Type B pancreatic cell (in vitro differentiated cells): ENCODE data around the gene CFHR5. TPM values are rescaled to one million over a fixed set of nuclear protein-coding genes. Genes with fewer than 3 reads are reported as not detected.

Experiments used
- DNase-seq: peaks from one replicate; pipeline ENCODE4 v3.0.0; 2021; ENCODE audit warnings: mixed read lengths; ENCODE audit not compliant: unreplicated experiment; ENCODE audit errors: extremely low spot score
- H3K27ac Mint-ChIP-seq: 2 replicates; pipeline ENCODE4 v1.8.0; 2021; ENCODE audit warnings: mild to moderate bottlenecking, mixed read lengths
- H3K27me3 Mint-ChIP-seq: 2 replicates; pipeline ENCODE4 v1.8.0; 2021; ENCODE audit warnings: mixed read lengths
- H3K36me3 Mint-ChIP-seq: 2 replicates; pipeline ENCODE4 v1.8.0; 2021; ENCODE audit warnings: mixed read lengths
- H3K4me1 Mint-ChIP-seq: one replicate; pipeline ENCODE4 v1.8.0; 2021; ENCODE audit warnings: mixed read lengths; ENCODE audit not compliant: unreplicated experiment
- H3K4me3 Mint-ChIP-seq: 2 replicates; pipeline ENCODE4 v1.8.0; 2021; ENCODE audit warnings: mild to moderate bottlenecking, mixed read lengths
- H3K9me3 Mint-ChIP-seq: 2 replicates; pipeline ENCODE4 v1.8.0; 2021; ENCODE audit warnings: mixed read lengths
- total RNA-seq: library from RNA; stranded (reverse); gene quantifications from 2 replicates; pipeline ENCODE4 v1.2.1, GENCODE V29; 2021; ENCODE audit warnings: low replicate concordance
- TF ChIP-seq, protein P1 (sequence below): fragments of 200-600 bp; sonication (generic); conservative IDR thresholded peaks from 2 replicates; pipeline ENCODE4 v1.5.0; 2021; ENCODE audit warnings: antibody characterized with exemption, mild to moderate bottlenecking

Gene CFHR5
- total RNA-seq, 1 donor from 2014 or later: not detected

DNA sequence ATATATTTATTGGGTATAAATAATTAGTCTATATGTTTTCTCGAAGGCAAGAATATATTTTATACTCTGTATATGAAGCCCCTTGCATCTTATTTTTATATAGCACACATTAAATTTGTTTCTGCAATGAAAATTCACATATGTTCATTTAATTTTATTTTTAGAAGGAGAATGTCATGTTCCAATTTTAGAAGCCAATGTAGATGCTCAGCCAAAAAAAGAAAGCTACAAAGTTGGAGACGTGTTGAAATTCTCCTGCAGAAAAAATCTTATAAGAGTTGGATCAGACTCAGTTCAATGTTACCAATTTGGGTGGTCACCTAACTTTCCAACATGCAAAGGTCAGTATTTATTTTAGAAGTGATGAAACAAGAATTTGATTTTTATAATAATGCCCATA, 16.6 kb downstream of the CFHR5 start:
- no peaks in the 10 kb centered on the region for H3K27me3 Mint-ChIP-seq
- H3K9me3 Mint-ChIP-seq: no peaks in the 10 kb centered on the region
- H3K4me3 Mint-ChIP-seq: no peak overlapping the region
- DNase-seq: no peak
- no peaks in the 10 kb centered on the region for H3K36me3 Mint-ChIP-seq
- H3K27ac Mint-ChIP-seq: no peak overlapping the region
- TF ChIP-seq, protein P1, sequence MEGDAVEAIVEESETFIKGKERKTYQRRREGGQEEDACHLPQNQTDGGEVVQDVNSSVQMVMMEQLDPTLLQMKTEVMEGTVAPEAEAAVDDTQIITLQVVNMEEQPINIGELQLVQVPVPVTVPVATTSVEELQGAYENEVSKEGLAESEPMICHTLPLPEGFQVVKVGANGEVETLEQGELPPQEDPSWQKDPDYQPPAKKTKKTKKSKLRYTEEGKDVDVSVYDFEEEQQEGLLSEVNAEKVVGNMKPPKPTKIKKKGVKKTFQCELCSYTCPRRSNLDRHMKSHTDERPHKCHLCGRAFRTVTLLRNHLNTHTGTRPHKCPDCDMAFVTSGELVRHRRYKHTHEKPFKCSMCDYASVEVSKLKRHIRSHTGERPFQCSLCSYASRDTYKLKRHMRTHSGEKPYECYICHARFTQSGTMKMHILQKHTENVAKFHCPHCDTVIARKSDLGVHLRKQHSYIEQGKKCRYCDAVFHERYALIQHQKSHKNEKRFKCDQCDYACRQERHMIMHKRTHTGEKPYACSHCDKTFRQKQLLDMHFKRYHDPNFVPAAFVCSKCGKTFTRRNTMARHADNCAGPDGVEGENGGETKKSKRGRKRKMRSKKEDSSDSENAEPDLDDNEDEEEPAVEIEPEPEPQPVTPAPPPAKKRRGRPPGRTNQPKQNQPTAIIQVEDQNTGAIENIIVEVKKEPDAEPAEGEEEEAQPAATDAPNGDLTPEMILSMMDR: no peak
- H3K4me1 Mint-ChIP-seq: no peaks in the 10 kb centered on the region

DNA sequence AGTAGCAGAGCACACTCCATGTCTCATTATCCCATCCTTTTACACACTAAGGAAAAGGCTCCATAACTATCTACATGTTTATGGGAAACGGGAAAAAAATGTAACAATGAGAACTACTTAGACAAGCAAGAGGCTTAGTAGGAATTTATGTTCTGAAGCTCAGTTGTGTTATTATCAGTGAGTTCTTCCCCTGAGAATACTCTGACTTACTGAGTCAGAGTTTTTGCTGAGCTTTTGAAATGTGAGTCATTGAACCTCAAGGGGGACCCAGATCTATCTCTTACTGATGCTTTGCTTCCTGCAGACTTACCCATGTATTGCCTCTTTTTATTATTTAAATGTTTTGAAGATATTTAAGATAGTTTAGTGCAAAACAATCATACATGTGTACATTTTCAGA, 20.1 kb downstream of the CFHR5 start:
- Mint-ChIP-seq H3K4me1 (no peaks in the 10 kb centered on the region), H3K4me3 (no peak overlapping the region), H3K36me3 (no peaks in the 10 kb centered on the region), H3K27ac (no peak overlapping the region), H3K27me3 (no peaks in the 10 kb centered on the region), H3K9me3 (no peaks in the 10 kb centered on the region)
- DNase-seq: no peak
- TF ChIP-seq, protein P1: no peak

DNA sequence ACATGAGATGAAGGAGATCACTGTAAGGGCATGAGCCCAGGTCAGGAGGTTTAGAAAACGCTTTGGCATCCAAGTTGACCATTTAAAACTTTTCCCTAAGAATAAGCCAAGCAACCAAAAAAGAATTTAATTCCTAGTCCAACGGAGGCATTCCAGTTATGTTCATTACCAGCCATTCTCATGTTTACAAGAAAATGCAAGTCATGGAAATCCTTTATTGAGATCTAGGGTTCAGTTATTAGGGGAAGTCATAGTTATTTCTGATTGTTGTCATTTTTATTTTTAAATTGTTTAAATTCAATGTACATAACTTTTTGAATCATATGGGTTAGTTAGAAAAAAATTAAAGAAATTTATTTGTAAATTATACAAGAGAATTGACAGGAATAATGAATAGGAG, 24.5 kb downstream of the CFHR5 start:
- TF ChIP-seq, protein P1: no peak
- Mint-ChIP-seq H3K4me3 (no peak overlapping the region), H3K9me3 (no peaks in the 10 kb centered on the region), H3K36me3 (no peaks in the 10 kb centered on the region), H3K27ac (no peak overlapping the region), H3K4me1 (no peaks in the 10 kb centered on the region), H3K27me3 (no peaks in the 10 kb centered on the region)
- DNase-seq: no peak

DNA sequence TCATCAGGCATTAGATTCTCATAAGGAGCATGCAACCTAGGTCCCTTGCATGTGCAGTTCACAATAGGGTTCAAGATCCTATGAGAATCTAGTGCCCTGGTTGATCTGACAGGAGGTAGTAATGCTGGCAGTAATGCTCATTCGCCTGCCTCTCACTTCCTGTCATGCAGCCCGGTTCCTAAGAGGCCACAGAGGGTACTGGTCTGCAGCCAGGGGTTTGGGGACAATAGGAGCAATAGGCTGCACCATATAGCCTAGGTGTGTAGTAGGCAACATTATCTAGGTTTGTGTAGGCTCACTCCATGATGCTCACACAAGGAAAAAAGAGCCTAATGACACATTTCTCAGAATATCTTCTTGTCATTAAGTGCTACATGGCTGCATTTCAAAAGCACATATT, 25.8 kb downstream of the CFHR5 start:
- H3K4me3 Mint-ChIP-seq: no peak overlapping the region
- TF ChIP-seq, protein P1: no peak
- H3K9me3 Mint-ChIP-seq: no peaks in the 10 kb centered on the region
- H3K27me3 Mint-ChIP-seq: no peaks in the 10 kb centered on the region
- no peaks in the 10 kb centered on the region for H3K4me1 Mint-ChIP-seq
- no peak overlapping the region for H3K27ac Mint-ChIP-seq
- no peaks in the 10 kb centered on the region for H3K36me3 Mint-ChIP-seq
- DNase-seq: no peak

DNA sequence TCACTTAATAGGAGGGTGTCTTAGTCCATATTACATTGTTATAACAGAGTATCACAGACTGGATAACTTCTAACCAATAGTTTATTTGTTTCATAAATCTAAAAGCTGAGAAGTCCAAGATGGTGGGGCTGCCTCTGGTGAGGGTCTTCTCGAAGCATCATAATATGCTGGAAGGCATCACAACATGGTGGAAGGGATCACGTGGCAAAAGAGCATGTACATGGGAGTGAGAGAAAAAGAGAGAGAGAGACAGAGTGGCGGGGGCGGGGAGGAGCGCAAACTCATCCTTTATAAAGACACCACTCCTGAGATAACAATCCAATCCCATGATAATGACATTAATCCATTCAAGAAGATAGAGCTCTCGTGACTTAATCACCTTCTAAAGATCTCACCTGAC, 31.5 kb downstream of the CFHR5 start:
- no peaks in the 10 kb centered on the region for H3K36me3 Mint-ChIP-seq
- H3K4me3 Mint-ChIP-seq: no peak overlapping the region
- peaks cover 6% of the 10 kb centered on the region for H3K9me3 Mint-ChIP-seq
- H3K27ac Mint-ChIP-seq: no peak overlapping the region
- no peaks in the 10 kb centered on the region for H3K27me3 Mint-ChIP-seq
- no peak for DNase-seq
- TF ChIP-seq, protein P1: no peak
- no peaks in the 10 kb centered on the region for H3K4me1 Mint-ChIP-seq

DNA sequence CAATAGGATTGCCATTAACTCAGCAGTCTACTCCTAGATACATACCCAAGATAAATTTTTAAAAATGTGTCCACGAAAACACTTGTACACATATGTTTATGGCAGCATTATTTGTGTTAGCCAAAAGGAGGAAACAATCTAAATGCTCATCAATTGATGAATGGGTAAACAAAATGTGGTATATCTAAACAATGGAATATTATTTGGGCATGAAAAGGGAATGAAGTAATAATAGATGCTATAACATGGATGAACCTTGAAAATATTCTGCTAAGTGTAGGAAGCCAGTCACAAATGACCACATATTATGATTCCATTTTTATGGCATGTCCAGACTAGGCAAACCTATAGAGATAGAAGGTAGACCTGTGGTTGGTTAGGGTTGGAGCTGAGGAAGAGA, 34.3 kb downstream of the CFHR5 start:
- H3K27me3 Mint-ChIP-seq: no peaks in the 10 kb centered on the region
- H3K9me3 Mint-ChIP-seq: peaks cover 6% of the 10 kb centered on the region
- no peaks in the 10 kb centered on the region for H3K4me1 Mint-ChIP-seq
- TF ChIP-seq, protein P1: no peak
- H3K27ac Mint-ChIP-seq: no peak overlapping the region
- H3K36me3 Mint-ChIP-seq: no peaks in the 10 kb centered on the region
- H3K4me3 Mint-ChIP-seq: no peak overlapping the region
- no peak for DNase-seq
